ENCODE results near the gene ARHGEF37. TPM values are rescaled to one million over a fixed set of nuclear protein-coding genes. Genes with fewer than 3 reads are reported as not detected.
A peak's percentile ranks its signal among the peaks of the same experiment; 100 is the strongest.

Gene ARHGEF37
- total RNA-seq, 1 donor, result 0.72 TPM

GRCh38 chr5:149545327-149545726 lies 36.0 kb upstream of the ARHGEF37 start:
- H3K27ac ChIP-seq (ENCODE audit: low read depth, low read length), result no peak overlapping the region
- peaks cover 18% of the 10 kb centered on the region for H3K4me1 ChIP-seq (ENCODE audit: insufficient read depth, low read length)
- no peak overlapping the region for H3K4me2 ChIP-seq (ENCODE audit: insufficient read depth, low read length)
- peaks cover 98% of the 10 kb centered on the region for H3K79me2 ChIP-seq (ENCODE audit: insufficient read depth, low read length)
- H3K9me3 ChIP-seq (ENCODE audit: low read depth, low read length), result no peaks in the 10 kb centered on the region
- no peak for TF ChIP-seq CTCF (IDR thresholded peaks at IDR 0.05; ENCODE audit: extremely low read depth, low read depth, low read length)
- no peak overlapping the region for H3K4me3 ChIP-seq (ENCODE audit: insufficient read depth, low read length)
- H3K36me3 ChIP-seq (ENCODE audit: insufficient read depth, low read length), result peaks cover 72% of the 10 kb centered on the region
- no peaks in the 10 kb centered on the region for H3K27me3 ChIP-seq (ENCODE audit: insufficient read depth, low read length)
- H4K20me1 ChIP-seq (ENCODE audit: insufficient read depth, low read length), result peaks cover 53% of the 10 kb centered on the region
- H2AFZ ChIP-seq (ENCODE audit: low read length), result no peak overlapping the region
- no peak for DNase-seq (ENCODE audit: insufficient read length, low spot score, missing footprints)

DNA sequence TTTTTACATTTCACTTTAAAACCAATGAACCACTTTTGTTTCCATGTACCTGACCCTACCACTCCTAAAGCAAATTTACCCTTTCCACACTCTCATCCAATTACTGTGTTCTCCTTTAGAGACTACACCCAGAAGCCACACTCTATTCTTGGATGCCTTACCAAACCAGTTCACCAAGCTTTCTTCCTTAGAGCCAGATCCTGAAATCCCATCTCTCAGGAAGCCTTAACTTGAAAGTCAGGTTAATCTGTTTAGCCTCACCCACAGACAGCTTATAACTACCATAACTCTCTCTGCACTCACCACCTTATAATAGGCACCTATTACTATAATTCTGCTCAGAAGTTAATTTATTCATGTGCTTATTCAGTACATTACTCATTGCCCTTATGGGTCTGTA lies 34.3 kb upstream of the ARHGEF37 start:
- peaks cover 37% of the 10 kb centered on the region for H4K20me1 ChIP-seq (ENCODE audit: insufficient read depth, low read length)
- peaks cover 18% of the 10 kb centered on the region for H3K4me1 ChIP-seq (ENCODE audit: insufficient read depth, low read length)
- TF ChIP-seq CTCF (IDR thresholded peaks at IDR 0.05; ENCODE audit: extremely low read depth, low read depth, low read length), result no peak
- peak overlapping the region; percentile 25 for H3K4me2 ChIP-seq (ENCODE audit: insufficient read depth, low read length)
- peaks cover 63% of the 10 kb centered on the region for H3K36me3 ChIP-seq (ENCODE audit: insufficient read depth, low read length)
- no peak for DNase-seq (ENCODE audit: insufficient read length, low spot score, missing footprints)
- no peak overlapping the region for H3K4me3 ChIP-seq (ENCODE audit: insufficient read depth, low read length)
- no peaks in the 10 kb centered on the region for H3K27me3 ChIP-seq (ENCODE audit: insufficient read depth, low read length)
- no peak overlapping the region for H2AFZ ChIP-seq (ENCODE audit: low read length)
- H3K79me2 ChIP-seq (ENCODE audit: insufficient read depth, low read length), result peaks cover 91% of the 10 kb centered on the region
- H3K27ac ChIP-seq (ENCODE audit: low read depth, low read length), result no peak overlapping the region
- no peaks in the 10 kb centered on the region for H3K9me3 ChIP-seq (ENCODE audit: low read depth, low read length)

- no peaks in the 10 kb centered on the region for H3K27me3 ChIP-seq (ENCODE audit: insufficient read depth, low read length)
- DNase-seq (ENCODE audit: insufficient read length, low spot score, missing footprints), result peak; percentile 67
- peak overlapping the region; percentile 100 for H3K4me3 ChIP-seq (ENCODE audit: insufficient read depth, low read length)
- H4K20me1 ChIP-seq (ENCODE audit: insufficient read depth, low read length), result peaks cover 20% of the 10 kb centered on the region
- H3K79me2 ChIP-seq (ENCODE audit: insufficient read depth, low read length), result peaks cover 66% of the 10 kb centered on the region
- peak overlapping the region; percentile 52 for H2AFZ ChIP-seq (ENCODE audit: low read length)
- H3K36me3 ChIP-seq (ENCODE audit: insufficient read depth, low read length), result peaks cover 44% of the 10 kb centered on the region
- H3K9me3 ChIP-seq (ENCODE audit: low read depth, low read length), result no peaks in the 10 kb centered on the region
- H3K27ac ChIP-seq (ENCODE audit: low read depth, low read length), result peak overlapping the region; percentile 100
- H3K4me2 ChIP-seq (ENCODE audit: insufficient read depth, low read length), result peak overlapping the region; percentile 95
- TF ChIP-seq CTCF (IDR thresholded peaks at IDR 0.05; ENCODE audit: extremely low read depth, low read depth, low read length), result no peak
- peaks cover 18% of the 10 kb centered on the region for H3K4me1 ChIP-seq (ENCODE audit: insufficient read depth, low read length)
Measured at GRCh38 chr5:149549461-149550267, 31.6 kb upstream of the ARHGEF37 start.

DNA sequence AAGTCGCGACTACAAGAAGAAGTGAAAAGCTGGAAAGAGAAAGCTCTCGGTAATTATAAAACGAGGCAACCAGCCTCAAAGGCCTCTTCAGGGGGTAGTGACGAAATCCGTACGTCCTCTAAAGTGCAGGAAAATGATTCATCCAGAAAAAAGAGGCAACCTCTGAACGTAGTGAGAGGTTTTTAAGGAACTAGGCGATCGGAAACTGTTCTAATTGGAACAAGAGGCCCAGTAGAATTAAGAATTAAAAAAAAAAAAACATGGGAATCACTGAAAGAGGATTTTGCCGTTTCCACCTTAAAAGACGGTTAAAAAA lies 31.1 kb upstream of the ARHGEF37 start:
- H3K36me3 ChIP-seq (ENCODE audit: insufficient read depth, low read length), result peaks cover 40% of the 10 kb centered on the region

More for the DNA sequence above, 31.1 kb upstream of the ARHGEF37 start:
- Histone ChIP-seq H3K4me3 (ENCODE audit: insufficient read depth, low read length) (peak overlapping the region; percentile 100), H3K4me2 (ENCODE audit: insufficient read depth, low read length) (peak overlapping the region; percentile 95), H3K79me2 (ENCODE audit: insufficient read depth, low read length) (peaks cover 60% of the 10 kb centered on the region), H3K27ac (ENCODE audit: low read depth, low read length) (peak overlapping the region; percentile 100), H4K20me1 (ENCODE audit: insufficient read depth, low read length) (peaks cover 20% of the 10 kb centered on the region), H3K4me1 (ENCODE audit: insufficient read depth, low read length) (peaks cover 18% of the 10 kb centered on the region), H3K9me3 (ENCODE audit: low read depth, low read length) (no peaks in the 10 kb centered on the region), H2AFZ (ENCODE audit: low read length) (no peak overlapping the region), H3K27me3 (ENCODE audit: insufficient read depth, low read length) (no peaks in the 10 kb centered on the region)
- TF ChIP-seq CTCF (IDR thresholded peaks at IDR 0.05; ENCODE audit: extremely low read depth, low read depth, low read length), result no peak
- DNase-seq (ENCODE audit: insufficient read length, low spot score, missing footprints), result peak; percentile 87
